ENCODE results near the gene SYT11. TPM values are rescaled to one million over a fixed set of nuclear protein-coding genes. Genes with fewer than 3 reads are reported as not detected.
"Not testable (repeated sequence)": the region's sequence is repeated elsewhere in the genome, so short reads cannot be mapped to it uniquely, and the experiment has no call there.

Gene SYT11
- total RNA-seq, 1 donor from 2014 or later = 0.58 TPM

GRCh38 chr1:155895617-155896016, 36.2 kb downstream of the SYT11 start:
- ATAC-seq; DNase-seq (ENCODE audit: low spot score): not testable (repeated sequence)

GRCh38 chr1:155896476-155896875, 37.1 kb downstream of the SYT11 start:
- ATAC-seq; DNase-seq (ENCODE audit: low spot score): not testable (repeated sequence)

GRCh38 chr1:155897746-155898145, 38.4 kb downstream of the SYT11 start:
- no peak for DNase-seq (ENCODE audit: low spot score)
- no peak for ATAC-seq

GRCh38 chr1:155898888-155899287, 39.5 kb downstream of the SYT11 start:
- ATAC-seq = no peak
- no peak for DNase-seq (ENCODE audit: low spot score)

- ATAC-seq (no peak), DNase-seq (ENCODE audit: low spot score) (no peak)
These were observed 40.3 kb downstream of the SYT11 start for GRCh38 chr1:155899683-155900082.

- DNase-seq (ENCODE audit: low spot score) = no peak
- no peak for ATAC-seq
These were observed 40.8 kb downstream of the SYT11 start for GRCh38 chr1:155900161-155900560.

GRCh38 chr1:155904261-155904660, 44.9 kb downstream of the SYT11 start:
- ATAC-seq = no peak
- DNase-seq (ENCODE audit: low spot score) = no peak

GRCh38 chr1:155909894-155910293, 50.5 kb downstream of the SYT11 start:
- ATAC-seq = no peak

GRCh38 chr1:155910621-155911121, 51.3 kb downstream of the SYT11 start:
- ATAC-seq (peak; percentile 47), DNase-seq (ENCODE audit: low spot score) (peak; percentile 48)

More at GRCh38 chr1:155909894-155910293, 50.5 kb downstream of the SYT11 start:
- no peak for DNase-seq (ENCODE audit: low spot score)

GRCh38 chr1:155911156-155912055, 52.0 kb downstream of the SYT11 start, which contains the start of gene RIT1:
Gene RIT1 (minus strand): TSS chr1:155911349. CDS start chr1:155910761, 588 bp downstream.
- ATAC-seq (peak; percentile 99), DNase-seq (ENCODE audit: low spot score) (peak; percentile 87)

GRCh38 chr1:155912056-155912536, 52.7 kb downstream of the SYT11 start:
- ATAC-seq = no peak
- DNase-seq (ENCODE audit: low spot score) = no peak

- ATAC-seq (no peak), DNase-seq (ENCODE audit: low spot score) (no peak)
These were observed 54.8 kb downstream of the SYT11 start for GRCh38 chr1:155913969-155914757.

GRCh38 chr1:155918660-155919059, 59.3 kb downstream of the SYT11 start:
- ATAC-seq = no peak
- DNase-seq (ENCODE audit: low spot score) = no peak

- ATAC-seq (no peak), DNase-seq (ENCODE audit: low spot score) (no peak)
These were observed 60.4 kb downstream of the SYT11 start for GRCh38 chr1:155919801-155920200.

- ATAC-seq (no peak), DNase-seq (ENCODE audit: low spot score) (no peak)
These were observed 61.4 kb downstream of the SYT11 start for GRCh38 chr1:155920717-155921116.

- ATAC-seq = no peak
- DNase-seq (ENCODE audit: low spot score) = no peak
These were observed 66.1 kb downstream of the SYT11 start for GRCh38 chr1:155925506-155925905.

- DNase-seq (ENCODE audit: low spot score) = no peak
These were observed 69.7 kb downstream of the SYT11 start for GRCh38 chr1:155929057-155929456.

GRCh38 chr1:155930725-155931124, 71.4 kb downstream of the SYT11 start:
- ATAC-seq; DNase-seq (ENCODE audit: low spot score): not testable (repeated sequence)

More at GRCh38 chr1:155929057-155929456, 69.7 kb downstream of the SYT11 start:
- no peak for ATAC-seq

GRCh38 chr1:155931332-155932038, 72.1 kb downstream of the SYT11 start:
- DNase-seq (ENCODE audit: low spot score) (no peak), ATAC-seq (no peak)

GRCh38 chr1:155932081-155932480, 72.7 kb downstream of the SYT11 start:
- ATAC-seq (no peak), DNase-seq (ENCODE audit: low spot score) (no peak)

Data from left lobe of liver (tissue), 2 donors.